ENCODE measurements around the gene TRABD2B. TPM values are rescaled to one million over a fixed set of nuclear protein-coding genes. Genes with fewer than 3 reads are reported as not detected.

TRABD2B gene
- total and polyA plus RNA-seq, 2 donors (not counting 3 experiments of a cell fraction or from before 2014, with no cell fraction given) = not detected

- Histone ChIP-seq H3K27me3 (ENCODE audit: control insufficient read depth in 2 of 2, insufficient read depth in 2 of 2, low read length in 2 of 2) (no peaks in the 10 kb centered on the region), H3K4me2 (ENCODE audit: insufficient read depth, low read length) (no peak overlapping the region), H3K36me3 (ENCODE audit: control insufficient read depth in 2 of 2, extremely low read depth in 1 of 2, insufficient read depth in 2 of 2, low read length in 2 of 2) (no peaks in the 10 kb centered on the region), H2AFZ (ENCODE audit: low read depth, low read length) (no peak overlapping the region), H3K4me1 (ENCODE audit: control insufficient read depth, extremely low read depth, insufficient read depth, low read length) (no peaks in the 10 kb centered on the region), H3K9ac (replicated peaks; ENCODE audit: extremely low read depth, insufficient read depth, low read length) (no peak overlapping the region), H4K20me1 (replicated peaks; ENCODE audit: control insufficient read depth, extremely low read depth, insufficient read depth, low read length) (no peaks in the 10 kb centered on the region), H3K79me2 (ENCODE audit: control insufficient read depth, insufficient read depth, low read length) (no peaks in the 10 kb centered on the region), H3K9me1 (replicated peaks; ENCODE audit: control insufficient read depth, extremely low read depth, insufficient read depth, low read length) (no peaks in the 10 kb centered on the region), H3K9me3 (replicated peaks; ENCODE audit: control insufficient read depth, insufficient read depth, low read length) (no peaks in the 10 kb centered on the region), H3K27ac (ENCODE audit: insufficient read depth, low read depth, low read length) (no peak overlapping the region), H3K4me3 (replicated peaks in 1 of 3; ENCODE audit: insufficient read depth in 1 of 3, low read depth in 1 of 3, low read length in 3 of 3) (no peak overlapping the region)
- DNase-seq (ENCODE audit: low read depth, low spot score) (no peak), FAIRE-seq (no peak)
- intact Hi-C loops (cut with micrococcal nuclease) = no loop called here
- dilution Hi-C loops (cut with MboI; ENCODE audit: extremely low pct_ligation_motif_present, low sequenced_read_pairs) = no loop called here
- no TSS peak for BruUV-seq (replicated peaks)
- ChIA-PET CTCF (interaction anchor here (1.1 to 1.4 kb wide), 2 partner anchors 47 to 159 kb away, joined by 3 to 4 read pairs; partner anchors contain the start of gene TRABD2B), POLR2A (no interaction called here)
- no peak for TF ChIP-seq CTCF (IDR thresholded peaks at IDR 0.05; ENCODE audit: extremely low read depth in 1 of 2, insufficient read depth in 1 of 2, low read depth in 1 of 2, low read length in 2 of 2)
- no peak for TF ChIP-seq EZH2 (IDR thresholded peaks at IDR 0.05; ENCODE audit: borderline replicate concordance, low read depth, low read length, severe bottlenecking)
- TF ChIP-seq MAX (IDR thresholded peaks at IDR 0.05; ENCODE audit: insufficient read depth, insufficient read length) = no peak
- no peak for TF ChIP-seq JUN (IDR thresholded peaks at IDR 0.05; ENCODE audit: borderline replicate concordance, insufficient read depth, insufficient read length, low read depth)
- TF ChIP-seq POLR2AphosphoS5 (IDR thresholded peaks at IDR 0.05; ENCODE audit: insufficient read depth, low read depth, low read length) = no peak
- TF ChIP-seq POLR2A (IDR thresholded peaks at IDR 0.05; ENCODE audit: low read depth, low read length) = no peak
- no peak for TF ChIP-seq GATA2 (IDR thresholded peaks at IDR 0.05; ENCODE audit: insufficient read depth, insufficient read length, low read depth, low read length)
- no peak for TF ChIP-seq MYC (IDR thresholded peaks at IDR 0.05; ENCODE audit: low read depth, low read length)
- no peak for TF ChIP-seq FOS (IDR thresholded peaks at IDR 0.05; ENCODE audit: borderline replicate concordance, insufficient read depth, low read length)
Measured at GRCh38 chr1:48044311-48044710, 47.1 kb upstream of the TRABD2B start.
